ENCODE measurements around the gene USH1G. TPM values are rescaled to one million over a fixed set of nuclear protein-coding genes. Genes with fewer than 3 reads are reported as not detected.

The USH1G gene
- total RNA-seq, 1 donor from 2014 or later: 0.21 TPM

GRCh38 chr17:74945543-74945942 is 22.5 kb upstream of the USH1G start:
- H3K27ac ChIP-seq: no peak overlapping the region

DNA sequence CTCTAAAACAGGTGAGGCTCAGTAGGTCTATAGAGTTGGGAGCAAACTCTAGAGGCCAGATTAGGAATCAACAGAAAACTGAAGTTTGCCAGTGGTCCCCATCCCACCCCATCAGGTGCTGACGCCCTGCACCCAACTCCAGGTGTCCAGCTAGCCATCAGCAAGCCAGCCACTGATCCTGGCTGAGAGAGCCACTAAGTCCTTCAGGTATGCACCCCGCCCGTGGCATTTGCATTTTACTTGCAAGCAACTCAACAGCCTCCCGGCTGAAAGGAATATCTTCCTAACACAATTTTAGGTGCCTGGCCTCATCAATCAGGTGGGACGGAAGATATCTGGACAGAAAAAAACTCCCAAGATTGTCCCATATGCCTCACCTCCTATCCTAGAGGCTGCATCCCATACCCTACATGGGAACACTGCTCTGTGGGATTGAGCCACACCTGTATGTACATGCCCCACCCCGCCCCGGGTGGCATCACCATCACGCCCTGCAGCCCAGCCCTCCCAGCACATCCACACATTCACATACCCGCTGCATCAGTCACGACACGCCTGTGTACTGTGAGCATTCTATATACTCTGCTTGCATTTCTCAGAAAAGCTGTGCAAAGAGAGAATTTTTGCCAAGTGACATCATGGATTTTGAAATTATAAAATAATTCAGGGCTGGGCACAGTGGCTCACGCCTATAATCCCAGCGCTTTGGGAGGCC is 20.9 kb upstream of the USH1G start:
- intact Hi-C loops (cut with DNase I): no loop called here
- Histone ChIP-seq H3K4me3 (no peak overlapping the region), H3K27me3 (ENCODE audit: low read depth) (peaks cover 19% of the 10 kb centered on the region), H3K27ac (no peak overlapping the region), H3K4me1 (no peaks in the 10 kb centered on the region), H3K9me3 (no peaks in the 10 kb centered on the region), H3K36me3 (no peaks in the 10 kb centered on the region)
- ATAC-seq (no peak), DNase-seq (no peak)
- no peak for TF ChIP-seq CTCF (IDR thresholded peaks at IDR 0.05)

More at GRCh38 chr17:74945543-74945942, 22.5 kb upstream of the USH1G start:
- no peak for ATAC-seq
- DNase-seq: no peak
- H3K9me3 ChIP-seq: no peaks in the 10 kb centered on the region
- no peak for TF ChIP-seq CTCF (IDR thresholded peaks at IDR 0.05)
- intact Hi-C loops (cut with DNase I): no loop called here
- no peaks in the 10 kb centered on the region for H3K36me3 ChIP-seq
- H3K27me3 ChIP-seq (ENCODE audit: low read depth): peaks cover 16% of the 10 kb centered on the region
- no peak overlapping the region for H3K4me3 ChIP-seq
- no peaks in the 10 kb centered on the region for H3K4me1 ChIP-seq

DNA sequence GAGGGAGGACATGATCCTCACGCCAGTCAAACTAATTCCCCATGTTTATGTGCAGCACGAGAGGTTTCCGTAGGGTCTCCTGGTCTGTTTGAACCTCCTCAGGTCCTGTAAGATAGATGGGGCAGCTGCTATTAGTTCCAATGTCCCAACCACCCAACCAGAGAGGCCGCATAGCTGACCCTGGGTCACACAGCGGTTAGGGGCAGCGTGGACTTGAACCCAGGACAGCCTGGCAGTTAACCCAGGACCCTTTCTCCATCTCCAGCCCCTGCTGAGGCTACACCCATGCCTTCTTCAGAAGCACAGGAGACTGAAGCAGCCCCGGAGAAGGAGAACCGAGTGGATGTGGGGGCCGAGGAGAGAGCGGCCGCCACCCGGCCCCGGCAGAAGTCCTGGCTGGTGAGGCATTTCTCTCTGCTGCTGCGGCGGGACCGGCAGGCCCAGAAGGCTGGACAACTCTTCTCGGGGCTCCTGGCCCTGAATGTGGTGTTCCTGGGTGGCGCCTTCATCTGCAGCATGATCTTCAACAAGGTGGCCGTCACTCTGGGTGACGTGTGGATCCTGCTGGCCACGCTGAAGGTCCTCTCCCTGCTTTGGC is 18.2 kb upstream of the USH1G start:
- H3K4me1 ChIP-seq: no peaks in the 10 kb centered on the region
- TF ChIP-seq CTCF (IDR thresholded peaks at IDR 0.05): no peak
- no peak overlapping the region for H3K27ac ChIP-seq
- H3K9me3 ChIP-seq: no peaks in the 10 kb centered on the region
- intact Hi-C loops (cut with DNase I): no loop called here
- H3K36me3 ChIP-seq: no peaks in the 10 kb centered on the region
- DNase-seq (no peak), ATAC-seq (no peak)
- no peak overlapping the region for H3K4me3 ChIP-seq
- peaks cover 43% of the 10 kb centered on the region for H3K27me3 ChIP-seq (ENCODE audit: low read depth)

- H3K27ac ChIP-seq: no peak overlapping the region
- peaks cover 60% of the 10 kb centered on the region for H3K27me3 ChIP-seq (ENCODE audit: low read depth)
- no peak for TF ChIP-seq CTCF (IDR thresholded peaks at IDR 0.05)
- DNase-seq (no peak), ATAC-seq (no peak)
- H3K4me1 ChIP-seq: no peaks in the 10 kb centered on the region
- no peaks in the 10 kb centered on the region for H3K36me3 ChIP-seq
- intact Hi-C loops (cut with DNase I): no loop called here
- no peaks in the 10 kb centered on the region for H3K9me3 ChIP-seq
- H3K4me3 ChIP-seq: no peak overlapping the region
These were observed 16.5 kb upstream of the USH1G start for GRCh38 chr17:74939534-74939933.

- Histone ChIP-seq H3K27me3 (ENCODE audit: low read depth) (peaks cover 64% of the 10 kb centered on the region), H3K4me1 (no peaks in the 10 kb centered on the region), H3K36me3 (no peaks in the 10 kb centered on the region), H3K4me3 (no peak overlapping the region), H3K27ac (no peak overlapping the region), H3K9me3 (no peaks in the 10 kb centered on the region)
- no peak for DNase-seq
- ATAC-seq: no peak
- intact Hi-C loops (cut with DNase I): no loop called here
- no peak for TF ChIP-seq CTCF (IDR thresholded peaks at IDR 0.05)
These were observed 15.3 kb upstream of the USH1G start for GRCh38 chr17:74938194-74938950.
